Activated effector memory CD4-positive, alpha-beta T cell treated with anti-CD3 and anti-CD28 coated beads, Interleukin-2, amount 50 U/mL, for 16 hours (primary cell): ENCODE results near the gene NCBP1.
A peak's percentile ranks its signal among the peaks of the same experiment; 100 is the strongest.

Experiments
- DNase-seq: peaks from one replicate; pipeline ENCODE4 v3.0.0-alpha.2; 2020

Gene NCBP1

DNA sequence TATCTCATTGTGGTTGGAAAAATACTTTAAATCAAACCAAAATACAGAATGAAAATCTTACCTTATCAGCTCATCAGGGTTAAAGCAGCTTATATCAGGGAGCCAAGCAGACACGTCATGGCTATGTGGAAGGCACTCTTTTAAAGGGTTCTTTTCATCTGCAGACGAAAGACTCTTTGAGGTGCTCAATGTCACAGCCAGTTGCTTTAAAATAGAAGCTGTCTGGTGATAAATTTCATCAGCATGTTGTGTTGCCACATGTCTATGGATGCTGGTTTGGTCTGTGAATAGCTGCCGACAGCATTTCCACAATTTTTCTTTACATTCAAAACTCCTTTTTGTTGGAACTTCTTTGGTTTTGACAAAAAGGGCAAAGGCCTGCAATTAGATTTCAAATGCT lies 8.0 kb upstream of the NCBP1 start:
- DNase-seq = no peak

DNA sequence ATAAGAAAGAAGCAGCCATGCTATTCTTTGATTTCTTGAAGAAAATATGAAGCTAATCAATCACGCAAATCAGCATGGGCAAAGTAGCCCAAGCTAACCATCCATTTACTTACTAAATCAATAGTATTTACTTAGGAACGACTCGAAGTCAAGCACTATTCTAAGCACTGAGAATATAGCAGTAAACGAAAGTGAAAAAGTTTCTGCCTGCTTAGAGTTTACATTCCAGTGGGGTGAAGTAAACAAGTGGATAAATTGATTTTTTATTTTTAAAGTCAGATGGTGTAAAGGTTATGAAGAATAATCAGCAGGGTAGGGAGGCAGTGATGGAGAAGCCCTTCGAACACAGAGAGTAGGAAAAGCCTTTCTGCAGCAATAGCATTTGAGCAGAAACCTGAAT lies 6.0 kb upstream of the NCBP1 start:
- no peak for DNase-seq

DNA sequence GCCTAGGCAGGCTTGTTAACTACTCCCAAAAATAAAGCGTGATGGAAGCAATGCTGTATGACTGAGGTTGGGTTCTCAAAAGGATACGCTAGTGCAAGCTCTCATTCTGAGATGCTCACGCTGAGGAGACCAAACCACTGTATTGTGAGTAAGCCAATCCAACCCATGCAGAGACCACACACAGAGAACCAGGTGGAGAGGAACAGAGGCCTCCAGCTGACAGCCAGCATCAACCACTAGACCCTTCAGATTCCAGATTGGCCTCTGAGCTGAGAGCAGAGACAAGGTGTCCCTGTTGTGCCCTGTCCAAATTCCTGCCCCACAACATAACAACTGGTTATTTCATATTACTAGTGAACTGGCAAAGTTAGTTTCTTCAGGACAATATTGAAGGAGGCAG lies 5.0 kb upstream of the NCBP1 start:
- no peak for DNase-seq

DNA sequence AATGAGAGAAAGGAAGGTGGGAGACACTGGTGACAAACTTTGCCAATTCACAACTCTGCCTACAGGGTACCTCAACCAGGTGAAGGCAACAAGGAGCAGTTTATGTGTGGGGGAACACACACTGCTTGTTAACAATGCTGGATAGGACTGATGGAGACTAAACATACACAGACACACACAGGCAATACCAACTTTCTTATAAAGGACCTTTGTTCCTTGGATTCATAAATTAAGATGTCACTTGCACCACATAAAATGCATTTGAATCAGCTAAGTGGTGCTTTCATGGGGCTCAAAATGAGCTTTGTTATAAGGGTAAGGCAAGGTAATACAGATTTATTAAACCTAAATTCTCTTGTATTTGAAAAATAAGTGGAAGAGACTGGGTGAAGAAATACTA lies 4.5 kb upstream of the NCBP1 start:
- DNase-seq = no peak

DNA sequence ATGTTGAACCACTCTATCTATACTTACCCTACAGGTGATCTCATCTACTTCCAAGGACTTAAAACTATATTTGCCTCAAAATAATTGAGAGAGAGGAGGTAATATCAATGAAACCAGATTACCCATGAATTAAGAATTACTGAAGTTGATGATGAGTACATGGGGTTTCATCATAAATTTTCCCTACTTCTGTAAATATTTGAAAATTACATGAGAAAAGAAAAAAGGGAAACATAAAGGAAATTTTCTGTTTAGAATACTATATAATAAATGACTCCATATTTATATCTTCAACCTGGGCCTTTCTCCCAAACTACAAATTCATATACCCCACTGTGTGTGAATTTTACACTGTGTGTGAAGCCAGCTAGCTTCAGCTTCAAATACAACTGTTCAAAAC lies 3.0 kb upstream of the NCBP1 start:
- no peak for DNase-seq

DNA sequence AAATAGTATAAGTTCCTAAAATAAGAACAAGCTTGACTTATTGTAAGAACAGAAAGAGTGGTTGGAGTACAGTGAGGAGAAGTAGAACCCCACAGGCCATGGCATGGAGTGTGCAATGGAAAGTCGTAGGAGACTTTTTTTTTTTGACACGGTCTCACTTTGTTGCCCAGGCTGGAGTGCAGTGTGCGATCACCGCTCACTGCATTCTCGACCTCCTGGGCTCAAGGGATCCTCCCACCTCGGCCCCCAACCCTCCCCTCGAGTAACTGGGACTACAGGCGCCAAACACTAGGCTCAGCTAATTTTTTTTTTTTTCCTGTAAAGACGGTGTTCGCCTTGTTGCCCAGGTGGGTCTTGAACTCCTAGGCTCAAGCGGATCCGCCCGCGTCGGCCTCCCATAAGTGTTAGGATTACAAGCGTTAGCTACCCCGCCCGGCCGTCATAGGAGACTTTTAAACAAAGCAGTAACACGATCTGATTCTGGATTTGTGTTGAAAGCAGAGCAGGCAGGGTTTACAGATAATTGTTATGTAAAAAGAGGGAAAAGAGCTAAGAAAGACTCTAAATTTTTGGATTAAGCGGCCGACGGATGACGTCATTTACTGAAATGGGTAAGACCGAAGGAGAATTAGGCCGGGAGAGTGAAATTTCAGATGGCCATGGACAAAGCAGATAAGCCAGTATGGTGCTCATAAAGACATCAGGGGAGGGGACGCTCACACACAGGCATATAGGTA lies 1.2 kb upstream of the NCBP1 start:
- DNase-seq = peak; percentile 66

DNA sequence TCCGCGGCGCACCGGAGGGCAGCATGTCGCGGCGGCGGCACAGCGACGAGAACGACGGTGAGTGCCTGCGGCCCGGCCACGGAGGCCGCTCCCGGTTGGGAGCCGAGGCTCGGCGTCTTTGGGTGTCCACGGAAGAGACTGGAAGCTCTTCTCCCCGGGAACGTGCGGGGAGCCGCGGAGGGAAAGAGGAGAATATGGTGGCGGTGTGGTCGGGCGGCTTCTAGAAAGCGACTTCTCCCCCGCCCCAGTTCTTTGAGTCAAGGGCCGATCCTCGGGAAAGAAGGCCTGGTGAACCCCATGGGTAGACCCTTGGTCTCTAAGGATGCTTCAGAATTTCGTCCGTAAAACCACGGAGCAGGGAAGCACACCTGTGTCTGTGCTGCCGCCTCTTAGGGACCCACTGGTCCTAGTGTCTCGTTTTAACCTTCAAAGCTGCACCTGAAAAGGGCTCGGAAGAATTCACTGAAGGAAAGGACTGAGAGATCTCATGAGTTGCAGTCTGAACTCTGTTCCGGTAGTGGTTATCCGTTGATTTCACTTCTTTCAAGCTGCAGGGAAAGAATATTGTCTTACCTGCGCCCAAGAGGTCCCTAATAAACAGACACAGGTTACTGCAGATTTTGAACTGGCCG lies 354 bp downstream of the NCBP1 start:
- no peak for DNase-seq

DNA sequence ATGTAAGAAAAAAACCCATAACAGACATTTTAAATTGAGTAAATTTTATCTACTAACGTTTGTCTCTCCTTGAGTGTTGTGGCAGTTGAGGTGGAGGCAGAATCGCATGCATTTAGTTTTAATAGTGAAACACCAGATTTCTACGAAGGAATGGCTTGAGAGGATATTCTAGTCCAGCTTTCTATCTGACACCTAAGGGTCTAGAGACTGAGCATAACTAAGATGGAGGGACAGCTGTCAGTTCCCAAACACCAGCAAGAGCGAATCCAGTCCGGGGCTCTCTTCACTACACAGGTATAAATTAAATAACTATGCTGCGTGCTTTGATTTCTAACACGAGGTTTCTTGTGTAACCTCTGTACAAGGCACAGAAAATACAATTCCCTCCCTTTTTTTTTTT lies 1.4 kb downstream of the NCBP1 start:
- DNase-seq = no peak

DNA sequence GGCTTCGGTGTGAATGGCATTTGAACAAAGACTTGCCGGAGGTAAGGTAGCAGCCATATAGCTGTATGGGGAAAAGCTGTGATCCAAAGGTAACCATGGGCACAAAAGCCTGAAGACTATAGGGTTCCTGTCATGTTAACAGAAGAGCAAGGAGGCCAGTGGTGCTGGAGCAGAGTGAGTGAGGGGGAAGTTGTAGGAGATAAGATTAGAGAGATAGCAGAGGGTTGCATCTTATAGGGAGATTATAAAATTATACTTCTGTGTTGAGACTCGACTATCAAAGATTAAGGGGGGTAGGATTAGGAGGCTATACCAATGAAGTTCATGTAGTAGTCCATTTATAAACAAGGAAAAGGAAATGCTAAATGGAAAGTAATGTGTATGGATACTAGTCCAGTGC lies 3.3 kb downstream of the NCBP1 start:
- DNase-seq = no peak

DNA sequence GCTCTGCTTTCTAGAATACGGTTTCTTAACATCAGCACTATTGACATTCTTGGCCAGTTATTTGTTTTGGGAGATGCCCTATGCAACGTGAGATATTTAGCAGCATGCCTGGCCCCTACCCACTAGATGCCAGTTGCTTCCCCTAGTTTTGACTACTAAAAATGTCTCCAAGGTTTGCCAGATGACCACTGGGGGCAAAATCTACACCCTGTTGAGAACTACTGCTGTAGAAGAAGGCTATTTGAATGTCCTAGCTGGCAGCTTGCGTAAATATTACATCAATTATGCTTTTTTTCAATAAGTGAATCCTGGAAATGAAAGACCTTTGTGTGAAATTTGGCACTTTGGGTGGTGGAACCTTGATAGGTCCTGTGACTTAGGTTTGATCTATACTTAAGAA lies 5.0 kb downstream of the NCBP1 start:
- no peak for DNase-seq

DNA sequence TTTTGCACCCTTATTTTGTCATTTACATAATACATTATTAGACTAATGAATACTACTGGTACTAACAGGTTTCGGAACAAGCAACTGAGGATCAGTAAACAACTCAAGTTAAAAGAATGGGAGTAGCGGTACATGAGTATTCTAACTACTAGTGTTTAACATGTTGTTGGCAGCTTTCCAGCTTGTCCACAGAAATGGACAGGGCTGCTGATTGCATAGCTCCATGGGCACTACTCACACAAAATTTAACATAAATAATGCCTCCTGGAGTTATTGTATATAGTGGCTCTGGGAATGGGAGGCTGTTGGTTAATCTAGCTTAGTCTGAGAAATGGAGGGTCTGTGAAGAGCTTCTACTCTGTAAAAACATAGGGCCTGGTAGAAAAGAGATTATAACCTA lies 6.7 kb downstream of the NCBP1 start:
- no peak for DNase-seq

DNA sequence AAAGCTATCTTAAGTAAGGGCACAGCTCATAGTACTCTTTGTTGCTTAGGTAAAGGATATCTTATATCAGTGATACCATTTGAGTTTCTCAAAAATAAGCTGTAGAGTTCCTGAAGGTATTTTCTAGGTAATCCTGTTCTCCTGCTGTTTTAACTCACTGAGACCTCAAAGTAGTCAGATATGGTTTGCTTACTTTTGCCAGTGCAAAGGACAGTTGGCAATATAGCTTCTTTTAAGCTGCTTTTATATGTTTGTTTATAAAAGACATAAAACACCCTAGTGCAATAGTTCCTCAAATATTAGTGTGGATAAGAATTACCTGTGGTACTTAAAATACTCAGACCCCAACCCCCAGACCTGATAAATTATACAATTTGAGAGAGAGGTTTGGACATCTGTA lies 12.1 kb downstream of the NCBP1 start:
- no peak for DNase-seq

DNA sequence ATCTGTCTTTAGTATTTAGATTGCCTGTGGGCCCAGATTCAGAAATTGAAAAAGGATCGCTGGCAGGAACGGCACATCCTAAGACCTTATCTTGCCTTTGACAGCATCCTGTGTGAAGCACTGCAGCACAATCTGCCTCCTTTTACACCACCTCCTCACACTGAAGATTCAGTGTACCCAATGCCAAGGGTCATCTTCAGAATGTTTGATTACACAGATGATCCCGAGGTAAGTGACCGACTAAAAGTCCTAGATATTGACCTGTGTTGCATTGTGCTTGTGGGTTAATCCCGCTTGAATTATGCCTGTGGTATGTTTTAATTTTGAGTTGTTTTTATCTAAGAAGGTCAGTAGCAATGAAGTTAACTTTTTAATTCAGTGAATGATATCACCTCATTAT lies 14.4 kb downstream of the NCBP1 start:
- no peak for DNase-seq

DNA sequence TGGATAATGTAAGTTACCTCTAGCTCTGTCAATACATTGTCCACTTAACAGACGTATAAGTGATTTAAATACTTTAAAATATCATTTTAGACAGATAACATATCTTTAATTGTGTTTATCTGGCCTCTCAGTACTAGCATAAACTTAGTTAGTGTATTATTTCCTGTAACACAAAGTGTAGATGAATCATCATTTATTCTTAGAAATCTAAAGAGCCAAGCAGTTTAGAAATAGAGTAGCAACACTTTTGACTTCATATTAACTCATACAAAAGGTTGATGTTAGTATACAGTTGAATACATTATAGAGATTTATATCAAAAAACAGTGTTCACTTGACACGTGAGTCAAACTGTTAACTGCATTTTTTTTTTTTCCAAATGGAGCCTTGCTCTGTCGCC lies 18.0 kb downstream of the NCBP1 start:
- no peak for DNase-seq

DNA sequence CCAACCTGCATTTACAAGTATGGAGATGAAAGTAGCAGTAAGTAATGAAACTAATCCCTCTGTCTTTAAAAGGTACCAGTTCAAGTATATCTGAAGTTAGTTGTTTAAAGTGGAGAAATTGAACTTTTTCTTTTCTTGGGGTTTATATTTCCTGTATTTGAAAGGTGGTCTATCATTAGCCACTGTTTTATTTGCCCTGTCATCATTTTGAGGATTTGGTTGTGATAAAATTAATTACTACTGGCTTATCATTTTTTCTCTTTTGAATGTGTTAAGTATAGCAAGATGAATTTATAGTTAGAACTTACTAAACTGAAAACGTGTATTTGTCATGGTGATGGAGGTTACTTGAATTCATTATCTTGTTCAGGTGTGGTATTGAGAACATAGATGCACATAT lies 25.1 kb downstream of the NCBP1 start:
- DNase-seq = no peak

DNA sequence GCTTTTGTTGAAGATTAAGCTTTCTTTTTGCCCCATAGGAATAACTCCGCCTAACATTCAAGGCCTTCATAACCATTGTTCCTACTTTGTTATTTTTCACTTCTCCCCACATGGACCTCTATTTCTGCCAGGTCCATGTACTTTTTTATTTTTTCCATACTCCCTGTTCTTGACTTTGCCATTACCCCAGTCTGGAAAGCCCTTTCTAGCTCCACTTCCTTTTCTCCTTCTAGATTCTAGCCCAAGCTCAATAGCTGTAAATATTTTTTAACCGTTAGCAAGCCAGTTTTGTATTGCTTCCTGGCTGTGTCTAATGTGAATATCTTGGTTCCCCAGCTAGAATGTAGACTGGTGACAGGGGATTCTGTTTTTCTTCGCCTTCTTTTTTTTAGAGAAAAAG lies 26.1 kb downstream of the NCBP1 start:
- DNase-seq = no peak

DNA sequence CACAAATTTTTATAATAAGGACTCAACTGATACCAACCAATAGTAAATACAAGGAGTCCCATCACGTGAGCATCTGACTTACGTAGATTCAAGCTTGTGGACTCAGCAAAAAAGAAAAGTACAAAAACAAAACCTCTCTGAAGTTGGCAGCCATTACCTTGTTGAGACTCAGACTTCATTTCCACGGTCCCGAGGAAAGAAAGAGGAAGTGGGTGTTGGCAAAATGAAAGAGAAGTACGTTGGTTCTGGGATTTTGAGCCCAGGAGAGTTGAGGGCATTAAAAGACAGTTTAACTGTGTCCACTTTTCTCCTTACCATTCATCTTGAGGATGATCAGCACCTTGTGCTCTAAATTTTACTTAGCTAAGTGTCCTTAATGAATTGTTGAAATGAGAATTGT lies 26.7 kb downstream of the NCBP1 start:
- no peak for DNase-seq

DNA sequence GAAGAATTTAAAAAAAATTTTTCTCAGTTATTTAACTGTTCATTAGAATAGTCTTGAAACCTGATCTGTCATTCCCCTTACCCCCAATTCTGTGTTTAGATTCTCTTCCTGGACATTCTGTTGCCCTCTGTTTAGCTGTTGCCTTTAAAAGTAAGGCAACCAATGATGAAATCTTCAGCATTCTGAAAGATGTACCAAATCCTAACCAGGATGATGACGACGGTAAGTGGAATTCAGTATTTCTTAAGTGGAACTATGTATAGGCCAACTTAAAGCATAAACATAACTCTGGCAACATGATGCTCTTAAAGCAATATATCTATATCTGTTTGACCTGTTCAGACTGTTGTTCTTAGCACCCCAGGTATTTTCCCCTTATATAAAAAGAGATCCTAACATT lies 27.2 kb downstream of the NCBP1 start:
- no peak for DNase-seq

DNA sequence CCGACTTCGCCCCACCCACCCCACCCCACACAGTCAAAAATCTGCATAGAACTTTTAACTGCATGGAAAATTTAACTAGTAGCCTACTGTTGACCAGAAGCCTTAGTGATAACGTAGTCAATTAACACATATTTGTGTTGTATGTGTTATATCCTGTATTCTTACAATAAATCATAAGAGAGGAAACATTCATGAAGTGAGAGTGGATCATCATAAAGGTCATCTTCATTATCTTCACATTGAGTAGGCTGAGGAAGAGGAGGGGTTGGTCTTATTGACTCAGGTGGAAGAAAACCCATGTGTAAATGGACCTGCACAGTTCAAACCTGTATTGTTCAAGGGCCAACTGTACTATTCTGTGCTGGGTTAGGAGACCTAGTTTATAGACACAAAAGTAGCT lies 32.1 kb downstream of the NCBP1 start:
- no peak for DNase-seq

DNA sequence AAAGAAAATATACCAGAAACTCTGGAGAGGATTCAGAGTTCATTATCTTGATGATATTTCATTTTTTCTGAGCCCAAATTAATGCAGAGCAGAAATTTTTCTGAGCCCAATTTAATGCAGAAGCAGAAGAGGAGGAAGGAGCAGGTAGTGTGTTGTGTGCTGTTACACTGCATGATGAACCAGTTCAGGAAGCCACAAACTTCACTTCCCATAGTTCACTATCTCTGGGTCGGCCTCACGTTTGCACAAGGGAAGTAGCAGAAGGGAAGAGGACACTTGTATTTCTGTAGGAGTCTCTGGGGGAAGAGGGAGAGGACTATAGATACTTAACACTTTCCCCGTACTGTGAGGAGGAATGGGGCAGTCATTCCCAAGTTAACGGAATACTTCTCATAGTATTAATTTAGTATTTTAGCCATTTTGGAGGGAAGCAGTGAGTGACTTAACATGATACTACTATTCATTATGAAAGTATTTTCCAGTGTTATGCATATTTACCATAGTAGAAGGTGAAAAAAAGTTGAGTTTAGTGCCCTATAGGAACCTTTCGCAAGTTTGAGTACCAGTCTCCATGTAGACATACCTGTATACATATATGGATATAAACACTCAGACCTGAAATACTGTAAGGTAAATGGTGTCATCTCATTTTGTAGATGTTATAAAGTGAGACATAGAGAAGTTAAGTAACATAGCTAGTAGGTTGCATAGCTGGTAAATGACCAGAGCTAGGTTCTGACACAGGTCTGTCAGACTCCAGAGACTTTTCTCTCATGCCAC lies 33.5 kb downstream of the NCBP1 start:
- DNase-seq = no peak

DNA sequence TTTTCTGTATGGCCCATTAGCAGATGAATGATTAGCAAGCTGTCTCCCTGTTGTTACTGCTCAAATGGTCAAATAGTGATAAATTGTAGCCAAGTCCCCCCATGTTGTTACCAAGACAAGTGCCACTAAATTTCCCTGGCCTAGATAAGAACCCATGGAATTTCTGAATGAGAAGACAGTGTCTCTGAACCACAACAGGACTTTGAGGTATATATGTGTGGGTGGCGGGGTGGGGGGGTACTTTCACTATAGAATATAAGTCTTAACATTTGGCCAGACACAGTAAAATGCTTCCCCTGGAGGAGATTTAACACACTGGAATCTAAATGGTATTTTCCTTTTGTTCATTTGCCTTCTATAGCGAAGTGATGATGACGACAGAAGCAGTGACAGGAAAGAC lies 34.9 kb downstream of the NCBP1 start:
- DNase-seq = no peak

DNA sequence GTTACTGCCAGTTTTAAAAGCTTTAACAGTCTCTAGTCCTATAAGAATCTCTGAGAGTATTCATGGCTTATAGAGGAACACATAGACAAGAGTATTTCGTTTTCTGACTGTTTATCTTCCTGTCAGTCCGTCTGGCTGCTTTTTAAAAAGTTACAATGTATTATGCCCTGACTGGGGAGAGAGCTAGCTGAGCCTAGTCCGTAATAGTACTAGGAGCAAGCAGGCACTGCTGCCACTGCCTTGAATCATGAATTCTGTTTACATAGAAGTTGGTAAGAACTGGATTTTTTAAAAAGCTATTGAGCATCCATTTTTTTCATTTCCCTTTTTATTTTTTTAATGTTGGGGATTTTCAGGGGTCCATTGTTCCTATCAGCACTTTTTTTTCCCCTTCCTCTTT lies 37.0 kb downstream of the NCBP1 start:
- no peak for DNase-seq

DNA sequence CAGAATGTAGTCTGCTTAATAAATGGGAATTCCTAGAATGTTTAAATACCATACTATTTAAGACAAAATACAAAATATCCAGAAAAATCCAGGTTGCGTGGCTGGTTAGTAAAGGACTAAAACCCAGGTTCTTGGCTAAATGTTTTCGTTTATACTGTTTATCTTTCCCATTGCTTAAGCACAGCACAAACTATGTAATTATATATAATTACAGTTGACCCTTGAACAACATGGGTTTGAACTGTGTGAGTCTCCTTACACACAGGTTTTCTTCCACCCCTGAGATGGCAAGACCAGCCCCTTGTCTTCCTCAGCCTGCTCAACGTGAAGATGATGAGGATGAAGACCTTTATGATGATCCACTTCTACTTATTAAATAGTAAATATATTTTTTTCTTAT lies 38.8 kb downstream of the NCBP1 start:
- DNase-seq = no peak

DNA sequence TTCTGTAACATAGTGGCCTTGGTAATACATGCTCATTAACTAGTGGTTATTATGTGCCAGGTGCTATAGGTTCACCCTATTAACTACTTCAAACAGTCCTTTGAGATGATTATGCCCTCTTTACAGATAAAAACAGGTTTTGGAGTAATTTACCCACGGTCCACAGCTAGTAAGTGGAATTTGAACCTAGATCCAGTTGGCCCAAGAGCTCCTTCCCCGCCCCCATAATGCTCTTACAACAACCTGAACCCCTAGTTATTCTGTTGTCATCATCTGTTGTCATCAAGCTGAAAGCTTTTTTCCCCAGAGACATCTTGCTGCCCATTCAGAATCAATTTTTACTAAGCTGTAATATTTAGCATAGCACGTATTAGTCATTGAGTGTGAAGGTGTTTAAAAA lies 40.3 kb downstream of the NCBP1 start:
- DNase-seq = no peak
